ENCODE data around the gene MRPS18B. TPM values are rescaled to one million over a fixed set of nuclear protein-coding genes. Genes with fewer than 3 reads are reported as not detected.

MRPS18B gene
- total RNA-seq, 1 experiment from 2014 or later, result 112 TPM

DNA sequence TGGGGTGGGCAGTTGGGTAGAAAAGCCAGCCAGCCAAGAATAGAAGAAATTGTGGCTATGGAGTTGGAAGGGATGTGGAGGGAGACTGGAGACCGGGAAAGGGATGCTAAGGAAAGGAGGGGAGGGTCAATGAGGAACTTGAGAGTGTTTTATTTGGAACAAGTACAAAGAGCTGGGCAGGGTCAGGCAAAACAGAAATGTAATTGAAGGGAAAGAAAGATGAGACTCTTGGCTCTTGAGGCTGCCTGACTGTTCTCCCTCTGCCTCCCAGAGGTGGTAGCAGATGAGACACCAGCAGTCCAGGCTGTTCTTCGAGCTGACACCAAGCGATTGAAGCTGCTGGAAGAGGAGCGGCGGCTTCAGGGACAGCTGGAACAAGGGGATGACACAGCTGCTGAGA is 33.7 kb upstream of the MRPS18B start:
- ChIA-PET POLR2A (interaction anchor here (1.7 kb wide), 1 partner anchor 9 kb away, joined by 4 read pairs; no protein-coding TSS in a partner anchor), RAD21 (ENCODE audit: low non-redundant PET in 1 of 2, low total read pairs in 2 of 2, uncharacterized antibody in 2 of 2, unreplicated experiment in 2 of 2) (no interaction called here), CTCF (no interaction called here)
- H3K36me3 ChIP-seq (ENCODE audit: control insufficient read depth in 1 of 2, insufficient read depth in 2 of 2, low read length in 2 of 2), result peaks cover 63 to 73% of the 10 kb centered on the region in 2 experiments
- H3K79me2 ChIP-seq (ENCODE audit: insufficient read depth, low read length), result peaks cover 10% of the 10 kb centered on the region; the same call in 1 of the 2 replicates
- H4K20me1 ChIP-seq (ENCODE audit: insufficient read depth), result no peaks in the 10 kb centered on the region
- no peak overlapping the region for H3K4me2 ChIP-seq (ENCODE audit: low read length)
- BruUV-seq (replicated peaks), result no TSS peak
- ATAC-seq, result no peak
- intact Hi-C loops (cut with micrococcal nuclease), result no loop called here
- TF ChIP-seq TCF7L2 (IDR thresholded peaks at IDR 0.05; ENCODE audit: borderline replicate concordance, extremely low read depth, insufficient read depth, insufficient read length), result no peak
- TF ChIP-seq EZH2 (IDR thresholded peaks at IDR 0.05), result no peak
- TF ChIP-seq FOSL1 (IDR thresholded peaks at IDR 0.05; ENCODE audit: low read depth), result no peak
- no peak for TF ChIP-seq SRF (IDR thresholded peaks at IDR 0.05; ENCODE audit: low read depth)
- no peak for TF ChIP-seq CBX3 (IDR thresholded peaks at IDR 0.05; ENCODE audit: low read depth)
- no peak overlapping the region for H3K4me3 ChIP-seq (replicated peaks in 1 of 2; ENCODE audit: low read depth in 1 of 2, low read length in 2 of 2)
- no peak overlapping the region for H2AFZ ChIP-seq (ENCODE audit: low read depth, low read length, poor library complexity, severe bottlenecking)
- no peak overlapping the region for H3K27ac ChIP-seq (ENCODE audit: low read depth, low read length)
- no peaks in the 10 kb centered on the region for H3K9me3 ChIP-seq (ENCODE audit: control insufficient read depth in 1 of 2, insufficient read depth in 1 of 2, low read depth in 1 of 2, low read length in 2 of 2)
- no peaks in the 10 kb centered on the region for H3K4me1 ChIP-seq (ENCODE audit: control insufficient read depth in 1 of 2, insufficient read depth in 2 of 2, low read length in 2 of 2)
- H3K9me2 ChIP-seq (ENCODE audit: insufficient read depth), result no peaks in the 10 kb centered on the region
- no peaks in the 10 kb centered on the region for H3K27me3 ChIP-seq (ENCODE audit: insufficient read depth, low read length)
- no peak for DNase-seq (ENCODE audit: low read depth, low spot score)
- H3K9ac ChIP-seq (ENCODE audit: low read length), result no peak overlapping the region

- H3K4me2 ChIP-seq (ENCODE audit: low read length), result no peak overlapping the region
- intact Hi-C loops (cut with micrococcal nuclease), result no loop called here
- H3K4me3 ChIP-seq (replicated peaks in 1 of 2; ENCODE audit: low read depth in 1 of 2, low read length in 2 of 2), result no peak overlapping the region
- H4K20me1 ChIP-seq (ENCODE audit: insufficient read depth), result no peaks in the 10 kb centered on the region; the same call in 1 of the 2 replicates
- RAD21 ChIA-PET (ENCODE audit: low non-redundant PET in 1 of 2, low total read pairs in 2 of 2, uncharacterized antibody in 2 of 2, unreplicated experiment in 2 of 2), result no interaction called here
- H3K79me2 ChIP-seq (ENCODE audit: insufficient read depth, low read length), result peaks cover 37% of the 10 kb centered on the region; the same call in 1 of the 2 replicates
- H3K9me2 ChIP-seq (ENCODE audit: insufficient read depth), result no peaks in the 10 kb centered on the region
- TF ChIP-seq TCF7L2 (IDR thresholded peaks at IDR 0.05; ENCODE audit: borderline replicate concordance, extremely low read depth, insufficient read depth, insufficient read length) (no peak), ZFX (IDR thresholded peaks at IDR 0.05) (no peak), MAX (IDR thresholded peaks at IDR 0.05) (no peak), CBX3 (IDR thresholded peaks at IDR 0.05; ENCODE audit: low read depth) (no peak)
- TF ChIP-seq, protein P1, sequence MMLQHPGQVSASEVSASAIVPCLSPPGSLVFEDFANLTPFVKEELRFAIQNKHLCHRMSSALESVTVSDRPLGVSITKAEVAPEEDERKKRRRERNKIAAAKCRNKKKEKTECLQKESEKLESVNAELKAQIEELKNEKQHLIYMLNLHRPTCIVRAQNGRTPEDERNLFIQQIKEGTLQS (IDR thresholded peaks at IDR 0.05), result no peak
- H3K27me3 ChIP-seq (ENCODE audit: insufficient read depth, low read length), result no peaks in the 10 kb centered on the region
- peaks cover 53 to 60% of the 10 kb centered on the region in 2 experiments for H3K36me3 ChIP-seq (ENCODE audit: control insufficient read depth in 1 of 2, insufficient read depth in 2 of 2, low read length in 2 of 2)
- no peaks in the 10 kb centered on the region for H3K4me1 ChIP-seq (ENCODE audit: control insufficient read depth in 1 of 2, insufficient read depth in 2 of 2, low read length in 2 of 2)
- no peak overlapping the region for H3K27ac ChIP-seq (ENCODE audit: low read depth, low read length)
- POLR2A ChIA-PET, result no interaction called here
- ATAC-seq, result no peak
- H2AFZ ChIP-seq (ENCODE audit: low read depth, low read length, poor library complexity, severe bottlenecking), result no peak overlapping the region
- CTCF ChIA-PET, result no interaction called here
- H3K9me3 ChIP-seq (ENCODE audit: control insufficient read depth in 1 of 2, insufficient read depth in 1 of 2, low read depth in 1 of 2, low read length in 2 of 2), result no peaks in the 10 kb centered on the region
- no peak for DNase-seq (ENCODE audit: low read depth, low spot score)
- H3K9ac ChIP-seq (ENCODE audit: low read length), result no peak overlapping the region
- BruUV-seq (replicated peaks), result no TSS peak
Observed at GRCh38 chr6:30589754-30590358, 27.8 kb upstream of the MRPS18B start.
